Calu3 (cell line): ENCODE results near the gene KIAA1755. TPM values are rescaled to one million over a fixed set of nuclear protein-coding genes. Genes with fewer than 3 reads are reported as not detected.

Source experiments
- BruUV-seq: library from RNA; stranded (reverse); fragments of 400-500 nt; replicated peaks from 2 replicates; lab custom pipeline; 2021; lab: Mats Ljungman, UMichigan
- CTCF ChIA-PET: fragments of 300-600 bp; sonication (Branson Sonifier 250); formaldehyde crosslinking; loops from one replicate; lab custom pipeline; 2022; ENCODE audit warnings: antibody characterized with exemption; lab: Charles Lee
- DNase-seq: peaks from one replicate; pipeline ENCODE4 v3.0.0; 2022
- H3K27ac Mint-ChIP-seq: one replicate; pipeline ENCODE4 v1.8.0; 2022; ENCODE audit warnings: mixed read lengths; ENCODE audit not compliant: unreplicated experiment
- H3K27me3 Mint-ChIP-seq: one replicate; pipeline ENCODE4 v1.8.0; 2022; ENCODE audit warnings: mixed read lengths; ENCODE audit not compliant: unreplicated experiment
- H3K36me3 Mint-ChIP-seq: one replicate; pipeline ENCODE4 v1.8.0; 2022; ENCODE audit warnings: mild to moderate bottlenecking, moderate library complexity, mixed read lengths; ENCODE audit not compliant: insufficient read depth, unreplicated experiment
- H3K4me1 Mint-ChIP-seq: one replicate; pipeline ENCODE4 v1.8.0; 2022; ENCODE audit warnings: mild to moderate bottlenecking, low read depth, mixed read lengths; ENCODE audit not compliant: unreplicated experiment
- H3K4me3 Mint-ChIP-seq: one replicate; pipeline ENCODE4 v1.8.0; 2022; ENCODE audit warnings: mild to moderate bottlenecking, low read depth, moderate library complexity, mixed read lengths; ENCODE audit not compliant: unreplicated experiment
- H3K9me3 Mint-ChIP-seq: one replicate; pipeline ENCODE4 v1.8.0; 2022; ENCODE audit warnings: low read depth, mixed read lengths; ENCODE audit not compliant: unreplicated experiment
- CTCF ChIP-seq: fragments of 200-600 bp; IDR thresholded peaks from one replicate; pipeline ENCODE4 v1.8.0; 2022; ENCODE audit warnings: antibody characterized with exemption; ENCODE audit not compliant: unreplicated experiment
- intact Hi-C: fragments of 100-400 bp; cut with micrococcal nuclease; formaldehyde crosslinking; loops from one replicate; pipeline ENCODE4 v1.10.0; 2022; ENCODE audit not compliant: unreplicated experiment
- total RNA-seq: library from RNA; stranded (reverse); gene quantifications from 2 replicates; pipeline ENCODE4 v1.2.3, GENCODE V29; 2022

KIAA1755 gene
- total RNA-seq, 1 experiment from 2014 or later = not detected

GRCh38 chr20:38228436-38228835 is 32.1 kb downstream of the KIAA1755 start:
- Mint-ChIP-seq H3K27ac (no peak overlapping the region), H3K4me3 (no peak overlapping the region), H3K4me1 (no peaks in the 10 kb centered on the region), H3K9me3 (no peaks in the 10 kb centered on the region), H3K27me3 (no peaks in the 10 kb centered on the region), H3K36me3 (no peaks in the 10 kb centered on the region)
- CTCF ChIA-PET = no interaction called here
- TF ChIP-seq CTCF = no peak
- no TSS peak for BruUV-seq
- intact Hi-C loops = loop anchor here (5.0 kb wide), 1 partner anchor 179 kb away; no protein-coding TSS in a partner anchor
- DNase-seq = no peak

- Mint-ChIP-seq H3K4me3 (no peak overlapping the region), H3K9me3 (no peaks in the 10 kb centered on the region), H3K36me3 (no peaks in the 10 kb centered on the region), H3K27me3 (no peaks in the 10 kb centered on the region), H3K4me1 (peaks cover 4% of the 10 kb centered on the region), H3K27ac (no peak overlapping the region)
- intact Hi-C loops = loop anchor here (5.0 kb wide), 1 partner anchor 180 kb away; no protein-coding TSS in a partner anchor
- CTCF ChIA-PET = interaction anchor here (0.5 to 2.6 kb wide), 4 partner anchors 77 to 209 kb away, joined by 4 to 10 read pairs (median 9); partner anchors contain the start of gene BPI
- no peak for TF ChIP-seq CTCF
- no TSS peak for BruUV-seq
- DNase-seq = no peak
Observed at GRCh38 chr20:38227420-38228360, 32.8 kb downstream of the KIAA1755 start.

- H3K27me3 Mint-ChIP-seq = no peaks in the 10 kb centered on the region
- H3K4me3 Mint-ChIP-seq = no peak overlapping the region
- H3K4me1 Mint-ChIP-seq = peaks cover 10% of the 10 kb centered on the region
- no peak for DNase-seq
- no peaks in the 10 kb centered on the region for H3K36me3 Mint-ChIP-seq
- BruUV-seq = no TSS peak
- H3K27ac Mint-ChIP-seq = no peak overlapping the region
- CTCF ChIA-PET = interaction anchor here (0.8 to 2.6 kb wide), 7 partner anchors 78 to 182 kb away, joined by 3 to 10 read pairs (median 8); partner anchors contain the start of gene BPI
- intact Hi-C loops = loop anchor here (5.0 kb wide), 1 partner anchor 181 kb away; no protein-coding TSS in a partner anchor
- TF ChIP-seq CTCF = no peak
- H3K9me3 Mint-ChIP-seq = no peaks in the 10 kb centered on the region
Observed at GRCh38 chr20:38226553-38226952, 34.0 kb downstream of the KIAA1755 start.

GRCh38 chr20:38225900-38226263 is 34.7 kb downstream of the KIAA1755 start:
- intact Hi-C loops = loop anchor here (5.0 kb wide), 1 partner anchor 181 kb away; no protein-coding TSS in a partner anchor
- no peak overlapping the region for H3K27ac Mint-ChIP-seq
- H3K36me3 Mint-ChIP-seq = no peaks in the 10 kb centered on the region
- no peaks in the 10 kb centered on the region for H3K27me3 Mint-ChIP-seq
- H3K4me3 Mint-ChIP-seq = no peak overlapping the region
- DNase-seq = no peak
- no TSS peak for BruUV-seq
- H3K9me3 Mint-ChIP-seq = no peaks in the 10 kb centered on the region
- peaks cover 13% of the 10 kb centered on the region for H3K4me1 Mint-ChIP-seq
- CTCF ChIA-PET = interaction anchor here (0.7 to 2.6 kb wide), 7 partner anchors 73 to 183 kb away, joined by 3 to 10 read pairs (median 4); partner anchors contain the start of gene BPI
- TF ChIP-seq CTCF = no peak
